Gastrocnemius medialis (tissue), 4 donors: ENCODE results near the gene TMEM198.

Source experiments
- CTCF ChIP-seq, 5 experiments: fragments of 450-650 bp in 3 of 5; fragments of 200-600 bp in 2 of 5; sonication (generic) in 2 of 5; IDR thresholded peaks in 4 of 5; conservative IDR thresholded peaks in 1 of 5; 1 replicate in 4 of 5; 2 replicates in 1 of 5; pipeline ENCODE4 v1.5.1; 2016 to 2019; ENCODE audit warnings: antibody characterized with exemption in 5 of 5, mild to moderate bottlenecking in 3 of 5, moderate library complexity in 3 of 5
- POLR2A ChIP-seq, 2 donors: fragments of 450-650 bp; IDR thresholded peaks; one replicate each; pipeline ENCODE4 v1.6.1; 2017; ENCODE audit warnings: antibody characterized with exemption in 2 of 2, mild to moderate bottlenecking in 2 of 2, moderate library complexity in 2 of 2

- TF ChIP-seq CTCF (IDR thresholded peaks at IDR 0.05 in 4 of 5, conservative IDR thresholded peaks at IDR 0.05 in 1 of 5) (no peak), POLR2A (IDR thresholded peaks at IDR 0.05) (no peak)
Measured at GRCh38 chr2:219505585-219505984, 38.2 kb upstream of the TMEM198 start.
